Activated naive CD4-positive, alpha-beta T cell treated with anti-CD3 and anti-CD28 coated beads, Interleukin-2, amount 10 ng/mL, durations not matched to agents 7 days and 5 days (primary cell): ENCODE data around the gene ZNF513.

Source experiments
- CTCF ChIA-PET: fragments of 350-600 bp; sonication (Branson Sonifier 250); formaldehyde crosslinking; loops from one replicate; lab custom pipeline; 2021; ENCODE audit warnings: antibody characterized with exemption; lab: Charles Lee
- DNase-seq: peaks from one replicate; pipeline ENCODE4 v3.0.0-alpha.2; 2020
- H3K27ac Mint-ChIP-seq: one replicate; pipeline ENCODE4 v1.8.0; 2021; ENCODE audit warnings: mild to moderate bottlenecking, moderate library complexity, mixed read lengths
- H3K27me3 Mint-ChIP-seq: one replicate; pipeline ENCODE4 v1.8.0; 2021; ENCODE audit warnings: mild to moderate bottlenecking, mixed read lengths
- H3K36me3 Mint-ChIP-seq: one replicate; pipeline ENCODE4 v1.8.0; 2021; ENCODE audit warnings: mixed read lengths
- H3K4me1 Mint-ChIP-seq: one replicate; pipeline ENCODE4 v1.8.0; 2021; ENCODE audit warnings: mixed read lengths
- H3K4me3 Mint-ChIP-seq: one replicate; pipeline ENCODE4 v1.8.0; 2021; ENCODE audit warnings: mild to moderate bottlenecking, moderate library complexity, mixed read lengths
- H3K9me3 Mint-ChIP-seq: one replicate; pipeline ENCODE4 v1.8.0; 2021; ENCODE audit warnings: mixed read lengths

The ZNF513 gene

GRCh38 chr2:27377618-27378095 lies 2.9 kb downstream of the ZNF513 start:
- H3K9me3 Mint-ChIP-seq, result no peaks in the 10 kb centered on the region
- peaks cover 59% of the 10 kb centered on the region for H3K36me3 Mint-ChIP-seq
- H3K4me1 Mint-ChIP-seq, result peaks cover 49% of the 10 kb centered on the region
- CTCF ChIA-PET, result no interaction called here
- H3K4me3 Mint-ChIP-seq, result no peak overlapping the region
- no peak for DNase-seq
- no peak overlapping the region for H3K27ac Mint-ChIP-seq
- no peaks in the 10 kb centered on the region for H3K27me3 Mint-ChIP-seq

GRCh38 chr2:27376866-27377617 lies 3.5 kb downstream of the ZNF513 start:
- peaks cover 55% of the 10 kb centered on the region for H3K4me1 Mint-ChIP-seq
- peak overlapping the region; percentile 63 for H3K27ac Mint-ChIP-seq
- CTCF ChIA-PET, result interaction anchor here (0.6 kb wide), 1 partner anchor 32 kb away, joined by 3 read pairs; no protein-coding TSS in a partner anchor
- peaks cover 60% of the 10 kb centered on the region for H3K36me3 Mint-ChIP-seq
- no peak overlapping the region for H3K4me3 Mint-ChIP-seq
- H3K27me3 Mint-ChIP-seq, result no peaks in the 10 kb centered on the region
- no peak for DNase-seq
- no peaks in the 10 kb centered on the region for H3K9me3 Mint-ChIP-seq

- CTCF ChIA-PET, result no interaction called here
- Mint-ChIP-seq H3K4me3 (no peak overlapping the region), H3K27ac (peak overlapping the region; percentile 63), H3K4me1 (peaks cover 59% of the 10 kb centered on the region), H3K9me3 (no peaks in the 10 kb centered on the region), H3K36me3 (peaks cover 57% of the 10 kb centered on the region), H3K27me3 (no peaks in the 10 kb centered on the region)
- no peak for DNase-seq
These were observed 4.2 kb downstream of the ZNF513 start for GRCh38 chr2:27376151-27376865.

- peaks cover 54% of the 10 kb centered on the region for H3K36me3 Mint-ChIP-seq
- H3K4me1 Mint-ChIP-seq, result peaks cover 54% of the 10 kb centered on the region
These were observed 4.9 kb downstream of the ZNF513 start for GRCh38 chr2:27375513-27376099.

GRCh38 chr2:27373567-27373966 lies 7.0 kb downstream of the ZNF513 start:
- H3K4me3 Mint-ChIP-seq, result no peak overlapping the region
- no peaks in the 10 kb centered on the region for H3K27me3 Mint-ChIP-seq
- CTCF ChIA-PET, result no interaction called here
- peaks cover 50% of the 10 kb centered on the region for H3K4me1 Mint-ChIP-seq
- no peak overlapping the region for H3K27ac Mint-ChIP-seq
- no peaks in the 10 kb centered on the region for H3K9me3 Mint-ChIP-seq
- peaks cover 57% of the 10 kb centered on the region for H3K36me3 Mint-ChIP-seq
- DNase-seq, result no peak

More at GRCh38 chr2:27375513-27376099, 4.9 kb downstream of the ZNF513 start:
- Mint-ChIP-seq H3K9me3 (no peaks in the 10 kb centered on the region), H3K27ac (no peak overlapping the region), H3K27me3 (no peaks in the 10 kb centered on the region), H3K4me3 (no peak overlapping the region)
- DNase-seq, result no peak
- CTCF ChIA-PET, result no interaction called here

- peak overlapping the region; percentile 47 for H3K4me3 Mint-ChIP-seq
These were observed 7.6 kb downstream of the ZNF513 start for GRCh38 chr2:27372937-27373336.

GRCh38 chr2:27370816-27371620 lies 9.5 kb downstream of the ZNF513 start:
- Mint-ChIP-seq H3K9me3 (no peaks in the 10 kb centered on the region), H3K27me3 (no peaks in the 10 kb centered on the region), H3K4me1 (peaks cover 52% of the 10 kb centered on the region), H3K36me3 (peaks cover 65% of the 10 kb centered on the region), H3K27ac (peak overlapping the region; percentile 93), H3K4me3 (peak overlapping the region; percentile 98)
- CTCF ChIA-PET, result interaction anchor here (0.7 to 2.8 kb wide), 5 partner anchors 9 to 312 kb away, joined by 3 to 14 read pairs (median 5); partner anchors contain the start of gene ZNF513
- DNase-seq, result peak; percentile 47

More at GRCh38 chr2:27372937-27373336, 7.6 kb downstream of the ZNF513 start:
- peak; percentile 46 for DNase-seq
- peak overlapping the region; percentile 80 for H3K27ac Mint-ChIP-seq
- peaks cover 51% of the 10 kb centered on the region for H3K4me1 Mint-ChIP-seq
- CTCF ChIA-PET, result interaction anchor here (1.8 kb wide), 1 partner anchor 310 kb away, joined by 5 read pairs; no protein-coding TSS in a partner anchor
- no peaks in the 10 kb centered on the region for H3K9me3 Mint-ChIP-seq
- H3K36me3 Mint-ChIP-seq, result peaks cover 62% of the 10 kb centered on the region
- no peaks in the 10 kb centered on the region for H3K27me3 Mint-ChIP-seq

- Mint-ChIP-seq H3K9me3 (no peaks in the 10 kb centered on the region), H3K4me3 (peak within 1 kb of the TSS; percentile 98), H3K27ac (peak within 1 kb of the TSS; percentile 93), H3K4me1 (peaks cover 52% of the 10 kb centered on the region), H3K27me3 (no peaks in the 10 kb centered on the region), H3K36me3 (peaks cover 62% of the 10 kb centered on the region)
- CTCF ChIA-PET, result interaction anchor here (1.0 to 2.8 kb wide), 8 partner anchors 10 to 91 kb away, joined by 3 to 14 read pairs (median 4); partner anchors contain the start of gene ZNF513
- DNase-seq, result peak; percentile 100
These were observed 10.3 kb downstream of the ZNF513 start, which contains the start of the genes EIF2B4 and SNX17 for GRCh38 chr2:27370026-27370815. Gene EIF2B4, minus strand, starts transcription at chr2:27370338. Its CDS starts 24 bp downstream, at chr2:27370314. Gene SNX17, plus strand, starts transcription at chr2:27370616. Its CDS starts 128 bp downstream, at chr2:27370744.

- Mint-ChIP-seq H3K27ac (peak overlapping the region; percentile 92), H3K4me1 (peaks cover 48% of the 10 kb centered on the region), H3K36me3 (peaks cover 58% of the 10 kb centered on the region), H3K9me3 (no peaks in the 10 kb centered on the region), H3K4me3 (peak overlapping the region; percentile 98), H3K27me3 (no peaks in the 10 kb centered on the region)
- no peak for DNase-seq
- CTCF ChIA-PET, result interaction anchor here (0.8 to 2.8 kb wide), 8 partner anchors 9 to 61 kb away, joined by 3 to 14 read pairs (median 4); partner anchors contain the start of gene ZNF513
These were observed 11.0 kb downstream of the ZNF513 start for GRCh38 chr2:27369471-27370025.

GRCh38 chr2:27363933-27364332 lies 16.6 kb downstream of the ZNF513 start:
- Mint-ChIP-seq H3K27me3 (no peaks in the 10 kb centered on the region), H3K36me3 (peaks cover 35% of the 10 kb centered on the region), H3K4me1 (peaks cover 14% of the 10 kb centered on the region), H3K27ac (no peak overlapping the region), H3K4me3 (no peak overlapping the region), H3K9me3 (no peaks in the 10 kb centered on the region)
- CTCF ChIA-PET, result no interaction called here
- no peak for DNase-seq

- Mint-ChIP-seq H3K4me1 (peaks cover 13% of the 10 kb centered on the region), H3K27me3 (no peaks in the 10 kb centered on the region), H3K36me3 (peaks cover 29% of the 10 kb centered on the region), H3K4me3 (no peak overlapping the region), H3K9me3 (no peaks in the 10 kb centered on the region), H3K27ac (peak overlapping the region; percentile 55)
- DNase-seq, result no peak
- CTCF ChIA-PET, result no interaction called here
These were observed 17.7 kb downstream of the ZNF513 start for GRCh38 chr2:27362678-27363420.
